SH-SY5Y (cell line): ENCODE measurements around the gene PRRX2.

Experiments used
- GATA2 ChIP-seq: IDR thresholded peaks from 2 replicates; pipeline ENCODE4 v1.6.1; 2011; ENCODE audit warnings: mild to moderate bottlenecking, low read depth, low read length
- GATA3 ChIP-seq: IDR thresholded peaks from 2 replicates; pipeline ENCODE4 v1.6.1; 2011; ENCODE audit warnings: low read depth, mild to moderate bottlenecking, low read length, moderate library complexity

DNA sequence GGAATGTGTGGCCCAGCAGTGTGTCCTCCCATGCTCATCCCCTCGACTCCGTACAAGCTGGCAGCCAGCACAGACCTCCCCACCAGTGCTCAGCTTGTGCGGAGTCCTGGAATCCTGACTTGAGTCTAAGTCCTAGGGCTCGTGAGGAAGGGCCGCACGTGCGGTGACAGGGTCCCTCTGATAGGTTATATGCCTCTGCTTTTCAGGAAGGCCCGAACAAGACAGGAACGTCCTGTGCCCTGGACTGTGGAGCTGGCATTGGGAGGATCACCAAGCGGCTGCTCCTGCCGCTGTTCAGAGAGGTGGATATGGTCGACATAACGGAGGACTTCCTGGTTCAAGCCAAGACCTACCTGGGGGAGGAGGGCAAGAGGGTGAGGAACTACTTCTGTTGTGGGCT, 31.6 kb upstream of the PRRX2 start:
- no peak for TF ChIP-seq GATA3
- TF ChIP-seq GATA2 = no peak
